GM13976 (cell line): ENCODE measurements around the gene SERTAD3.

Experiments used
- DNase-seq: peaks from one replicate; pipeline ENCODE4 v3.0.0; 2012; ENCODE audit warnings: low spot score
- CTCF ChIP-seq: IDR thresholded peaks from 2 replicates; pipeline ENCODE4 v1.5.1; 2012; ENCODE audit warnings: borderline replicate concordance, mild to moderate bottlenecking; ENCODE audit not compliant: insufficient read depth; ENCODE audit errors: extremely low read depth, missing control alignments, control extremely low read depth
- in situ Hi-C: fragments of 300-500 bp; cut with MboI; formaldehyde crosslinking; loops from one replicate; pipeline ENCODE4 v1.12.0; 2022; ENCODE audit warnings: low sequenced_read_pairs, mixed read lengths, inconsistent platforms; ENCODE audit not compliant: unreplicated experiment

SERTAD3 gene

GRCh38 chr19:40419066-40419612 lies 25.0 kb downstream of the SERTAD3 start:
- in situ Hi-C loops: no loop called here
- no peak for TF ChIP-seq CTCF
- DNase-seq: no peak

GRCh38 chr19:40418040-40418439 lies 26.1 kb downstream of the SERTAD3 start:
- DNase-seq: no peak
- in situ Hi-C loops: no loop called here

GRCh38 chr19:40417643-40417981 lies 26.5 kb downstream of the SERTAD3 start:
- DNase-seq: no peak
- no peak for TF ChIP-seq CTCF
- in situ Hi-C loops: no loop called here

More at GRCh38 chr19:40418040-40418439, 26.1 kb downstream of the SERTAD3 start:
- TF ChIP-seq CTCF: no peak

GRCh38 chr19:40416918-40417642 lies 27.1 kb downstream of the SERTAD3 start:
- in situ Hi-C loops: no loop called here
- peak; percentile 52 for DNase-seq
- no peak for TF ChIP-seq CTCF

- in situ Hi-C loops: no loop called here
- no peak for TF ChIP-seq CTCF
Measured at GRCh38 chr19:40415768-40416167, 28.4 kb downstream of the SERTAD3 start.

GRCh38 chr19:40414542-40415535 lies 29.3 kb downstream of the SERTAD3 start:
- TF ChIP-seq CTCF: no peak
- peak; percentile 12 for DNase-seq
- in situ Hi-C loops: no loop called here

More at GRCh38 chr19:40415768-40416167, 28.4 kb downstream of the SERTAD3 start:
- DNase-seq: peak; percentile 8
